ENCODE data around the gene NAV3. TPM values are rescaled to one million over a fixed set of nuclear protein-coding genes. Genes with fewer than 3 reads are reported as not detected.

Gene NAV3
- total and polyA plus RNA-seq, 7 donors: 0.50 to 13.3 (median 6.8) TPM; not detected in 1

GRCh38 chr12:77998236-77998786 is 167.6 kb downstream of the NAV3 start:
- intact Hi-C loops (cut with DNase I): no loop called here
- 16 to 63% methylated on average over 2 of the region's 2 CpGs for WGBS, 2 donors
- Histone ChIP-seq H3K27me3 (no peaks in the 10 kb centered on the region), H3K4me1 (no peaks in the 10 kb centered on the region), H3K4me3 (no peak overlapping the region), H3K27ac (no peak overlapping the region), H3K9me3 (no peaks in the 10 kb centered on the region), H3K36me3 (no peaks in the 10 kb centered on the region)
- TF ChIP-seq POLR2AphosphoS5 (IDR thresholded peaks at IDR 0.05): no peak
- TF ChIP-seq EP300 (IDR thresholded peaks at IDR 0.05): no peak
- TF ChIP-seq POLR2A (IDR thresholded peaks at IDR 0.05): no peak
- TF ChIP-seq CTCF (IDR thresholded peaks at IDR 0.05): no peak
- no peak for DNase-seq

DNA sequence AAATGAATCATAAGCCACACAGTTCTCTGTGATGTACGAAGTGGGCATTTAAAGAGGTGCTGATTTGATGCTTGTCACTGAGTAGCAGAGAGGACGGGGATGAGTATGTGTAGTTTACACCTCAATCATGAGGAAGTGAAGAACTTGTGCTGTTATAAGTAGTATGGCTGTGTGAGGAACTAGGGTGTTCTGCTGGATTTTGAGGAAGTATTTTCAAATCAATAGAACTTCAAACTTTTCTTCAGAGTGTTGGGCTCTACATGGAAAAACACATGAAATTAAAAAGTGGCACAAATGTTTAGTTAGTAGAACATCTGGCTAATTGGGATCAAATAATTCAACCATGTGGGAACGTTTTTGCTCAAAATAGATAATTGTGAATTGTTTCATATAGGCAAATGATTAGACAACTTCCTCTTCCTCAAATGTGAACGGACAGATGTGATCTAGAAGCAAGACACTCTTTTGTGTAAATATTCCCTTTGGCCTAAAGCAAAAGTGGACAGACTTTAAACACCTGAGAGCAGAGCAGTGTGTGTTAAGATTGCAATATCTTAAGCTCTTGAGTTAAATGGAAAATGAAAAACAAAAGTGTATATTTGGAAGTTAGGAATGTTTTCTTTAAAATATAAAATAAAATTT is 168.5 kb downstream of the NAV3 start:
- WGBS, 2 donors: 8 to 23% methylated on average over 4 of the region's 4 CpGs
- H3K36me3 ChIP-seq: no peaks in the 10 kb centered on the region
- intact Hi-C loops (cut with DNase I): no loop called here
- no peaks in the 10 kb centered on the region for H3K9me3 ChIP-seq
- no peak overlapping the region for H3K4me3 ChIP-seq
- DNase-seq: no peak
- no peaks in the 10 kb centered on the region for H3K4me1 ChIP-seq
- no peaks in the 10 kb centered on the region for H3K27me3 ChIP-seq
- TF ChIP-seq POLR2A (IDR thresholded peaks at IDR 0.05) (no peak), POLR2AphosphoS5 (IDR thresholded peaks at IDR 0.05) (no peak), EP300 (IDR thresholded peaks at IDR 0.05) (no peak), CTCF (IDR thresholded peaks at IDR 0.05) (no peak)
- no peak overlapping the region for H3K27ac ChIP-seq

GRCh38 chr12:78002878-78003277 is 172.2 kb downstream of the NAV3 start:
- DNase-seq: no peak
- TF ChIP-seq POLR2AphosphoS5 (IDR thresholded peaks at IDR 0.05) (no peak), CTCF (IDR thresholded peaks at IDR 0.05) (no peak), POLR2A (IDR thresholded peaks at IDR 0.05) (no peak), EP300 (IDR thresholded peaks at IDR 0.05) (no peak)
- no peak overlapping the region for H3K4me3 ChIP-seq
- H3K27ac ChIP-seq: no peak overlapping the region
- H3K36me3 ChIP-seq: no peaks in the 10 kb centered on the region
- H3K9me3 ChIP-seq: no peaks in the 10 kb centered on the region
- intact Hi-C loops (cut with DNase I): loop anchor here (10.0 kb wide), 1 partner anchor 92 kb away; no protein-coding TSS in a partner anchor
- 17 to 46% methylated on average over 1 of the region's 1 CpG for WGBS, 2 donors
- no peaks in the 10 kb centered on the region for H3K27me3 ChIP-seq
- H3K4me1 ChIP-seq: no peaks in the 10 kb centered on the region

- intact Hi-C loops (cut with DNase I): loop anchor here (10.0 kb wide), 1 partner anchor 90 kb away; no protein-coding TSS in a partner anchor
- TF ChIP-seq POLR2A (IDR thresholded peaks at IDR 0.05) (no peak), CTCF (IDR thresholded peaks at IDR 0.05) (no peak), POLR2AphosphoS5 (IDR thresholded peaks at IDR 0.05) (no peak), EP300 (IDR thresholded peaks at IDR 0.05) (no peak)
- Histone ChIP-seq H3K27me3 (no peaks in the 10 kb centered on the region), H3K4me3 (no peak overlapping the region), H3K9me3 (no peaks in the 10 kb centered on the region), H3K36me3 (no peaks in the 10 kb centered on the region), H3K27ac (no peak overlapping the region), H3K4me1 (no peaks in the 10 kb centered on the region)
- 69 to 77% methylated on average over 3 of the region's 3 CpGs for WGBS, 2 donors
- no peak for DNase-seq
Observed at GRCh38 chr12:78004249-78005093, 173.8 kb downstream of the NAV3 start.

Data from sigmoid colon (tissue), 7 donors.